ENCODE data around the gene BTBD3.

Gene BTBD3

GRCh38 chr20:11917663-11918062 lies at the start of gene BTBD3:
TSS of gene BTBD3 (plus strand) at chr20:11917893. CDS start at chr20:11918276, 383 bp downstream.
- peak; percentile 74 to 92 for DNase-seq

- no peak for DNase-seq
Observed at GRCh38 chr20:11869641-11870040, 48.1 kb upstream of the BTBD3 start.

- no peak for DNase-seq
Observed at GRCh38 chr20:11870411-11870810, 47.3 kb upstream of the BTBD3 start.

GRCh38 chr20:11876555-11876954 lies 41.1 kb upstream of the BTBD3 start:
- no peak for DNase-seq

- no peak for DNase-seq
Observed at GRCh38 chr20:11880680-11881079, 37.0 kb upstream of the BTBD3 start.

- DNase-seq: no peak
Observed at GRCh38 chr20:11881449-11881848, 36.2 kb upstream of the BTBD3 start.

GRCh38 chr20:11882651-11883050 lies 35.0 kb upstream of the BTBD3 start:
- no peak for DNase-seq

GRCh38 chr20:11888648-11889047 lies 29.0 kb upstream of the BTBD3 start:
- DNase-seq: no peak

GRCh38 chr20:11890331-11891076 lies 27.2 kb upstream of the BTBD3 start:
- DNase-seq: peak; percentile 91 to 95

- DNase-seq: peak in 1 of 2 experiments; percentile 65
Observed at GRCh38 chr20:11891077-11891775, 26.5 kb upstream of the BTBD3 start.

- peak; percentile 73 to 86 for DNase-seq
Observed at GRCh38 chr20:11891776-11892545, 25.7 kb upstream of the BTBD3 start.

GRCh38 chr20:11894062-11894461 lies 23.6 kb upstream of the BTBD3 start:
- DNase-seq: no peak

- DNase-seq: peak; percentile 98 to 100
Observed at GRCh38 chr20:11895861-11896387, 21.8 kb upstream of the BTBD3 start.

- DNase-seq: no peak
Observed at GRCh38 chr20:11901127-11901526, 16.6 kb upstream of the BTBD3 start.

- DNase-seq: peak in 1 of 2 experiments; percentile 17
Observed at GRCh38 chr20:11902285-11902697, 15.4 kb upstream of the BTBD3 start.

GRCh38 chr20:11905460-11906179 lies 12.1 kb upstream of the BTBD3 start:
- peak in 1 of 2 experiments; percentile 12 for DNase-seq

- no peak for DNase-seq
Observed at GRCh38 chr20:11906626-11907480, 10.8 kb upstream of the BTBD3 start.

- DNase-seq: no peak
Observed at GRCh38 chr20:11907621-11908020, 10.1 kb upstream of the BTBD3 start.

- peak in 1 of 2 experiments; percentile 51 for DNase-seq
Observed at GRCh38 chr20:11912013-11912658, 5.6 kb upstream of the BTBD3 start.

- DNase-seq: no peak
Observed at GRCh38 chr20:11912659-11913415, 4.9 kb upstream of the BTBD3 start.
